CD4-positive, alpha-beta T cell treated with Interleukin-17A for 1 hour (primary cell): ENCODE data around the gene WFIKKN1.

Experiments used
- DNase-seq: peaks from one replicate; pipeline ENCODE4 v3.0.0-alpha.2; 2020

Gene WFIKKN1

GRCh38 chr16:659618-660017, 28.8 kb downstream of the WFIKKN1 start:
- no peak for DNase-seq

- DNase-seq: no peak
Measured at GRCh38 chr16:660132-660458, 29.3 kb downstream of the WFIKKN1 start.

- DNase-seq: peak; percentile 69
Measured at GRCh38 chr16:660459-661183, 29.8 kb downstream of the WFIKKN1 start.

- DNase-seq: no peak
Measured at GRCh38 chr16:661184-661821, 30.5 kb downstream of the WFIKKN1 start.

GRCh38 chr16:662095-662494, 31.3 kb downstream of the WFIKKN1 start:
- DNase-seq: no peak

GRCh38 chr16:662597-662996, 31.8 kb downstream of the WFIKKN1 start:
- DNase-seq: no peak

- no peak for DNase-seq
Measured at GRCh38 chr16:666572-666971, 35.8 kb downstream of the WFIKKN1 start.

GRCh38 chr16:667113-667779, 36.5 kb downstream of the WFIKKN1 start:
- DNase-seq: no peak

GRCh38 chr16:667780-668518, 37.2 kb downstream of the WFIKKN1 start, which contains the start of gene RHOT2:
Gene RHOT2 (plus strand): TSS chr16:668132. CDS start chr16:668200, 68 bp downstream.
- peak; percentile 93 for DNase-seq

- no peak for DNase-seq
Measured at GRCh38 chr16:668519-669171, 37.9 kb downstream of the WFIKKN1 start.

GRCh38 chr16:669666-670065, 38.9 kb downstream of the WFIKKN1 start:
- no peak for DNase-seq

- DNase-seq: no peak
Measured at GRCh38 chr16:670485-671352, 39.9 kb downstream of the WFIKKN1 start.

- no peak for DNase-seq
Measured at GRCh38 chr16:671353-672131, 40.8 kb downstream of the WFIKKN1 start.

GRCh38 chr16:672371-672770, 41.6 kb downstream of the WFIKKN1 start:
- no peak for DNase-seq

- DNase-seq: no peak
Measured at GRCh38 chr16:672851-673250, 42.1 kb downstream of the WFIKKN1 start.

GRCh38 chr16:673399-673991, 42.7 kb downstream of the WFIKKN1 start:
- no peak for DNase-seq

GRCh38 chr16:674214-674881, 43.6 kb downstream of the WFIKKN1 start:
- no peak for DNase-seq

- DNase-seq: no peak
Measured at GRCh38 chr16:674968-675883, 44.4 kb downstream of the WFIKKN1 start, which contains the start of gene RHBDL1. Gene RHBDL1 (plus strand): TSS chr16:675671. CDS start chr16:675791, 120 bp downstream.
